Measurements from ENCODE around the gene PDE4D. TPM values are rescaled to one million over a fixed set of nuclear protein-coding genes. Genes with fewer than 3 reads are reported as not detected.

Gene PDE4D
- total and polyA plus RNA-seq, 2 of the 4 experiments (the other 2 are of a cell fraction), result 1.4 to 7.9 TPM

DNA sequence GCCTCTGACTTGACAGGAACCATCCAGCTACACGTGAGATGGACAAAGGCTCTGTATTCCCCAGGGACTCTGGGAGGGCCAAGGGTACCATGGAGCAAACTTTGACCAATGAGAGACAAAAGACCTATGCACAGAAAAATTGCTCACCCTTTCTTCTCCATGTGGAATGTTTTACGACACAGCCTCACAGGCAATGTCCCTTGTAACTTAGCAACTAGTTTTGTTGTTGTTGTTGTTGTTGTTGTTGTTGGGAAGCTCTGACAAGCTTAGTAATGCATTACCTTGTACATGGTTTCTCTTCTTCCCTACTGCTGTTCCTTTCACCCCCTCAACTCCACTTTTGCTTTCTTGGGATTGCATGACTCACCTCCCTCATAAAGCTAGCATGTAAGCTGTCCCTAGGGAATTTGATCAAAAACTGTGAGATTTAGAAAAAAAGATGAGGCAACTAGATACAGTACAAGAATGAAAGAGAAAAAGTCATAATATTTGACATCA, 759.7 kb downstream of the PDE4D start:
- peak overlapping the region; percentile 26 for H2AK9ac ChIP-seq (replicated peaks; ENCODE audit: low read depth, low read length, poor library complexity)
- peak overlapping the region; percentile 28; the same call in 1 of the 2 replicates for H3K4ac ChIP-seq (ENCODE audit: low read depth, low read length)
- peak; percentile 91 for DNase-seq
- H3K4me3 ChIP-seq (ENCODE audit: insufficient read depth, low read depth, low read length), result no peak overlapping the region
- peak overlapping the region; percentile 83; the same call in 1 of the 2 replicates for H4K91ac ChIP-seq (ENCODE audit: insufficient read depth, low read depth, low read length)
- CTCF ChIA-PET, result interaction anchor here (1.2 kb wide), 1 partner anchor 17 kb away, joined by 3 read pairs; no protein-coding TSS in a partner anchor
- peak overlapping the region; percentile 78 for H4K5ac ChIP-seq (ENCODE audit: low read depth, low read length)
- no peaks in the 10 kb centered on the region for H3K79me1 ChIP-seq (ENCODE audit: low read depth in 1 of 2, low read length in 2 of 2)
- POLR2A ChIA-PET (ENCODE audit: unreplicated experiment), result no interaction called here
- no TSS peak for BruUV-seq (replicated peaks)
- peak; percentile 77 for ATAC-seq (ENCODE audit: low read depth)
- peak overlapping the region; percentile 81; the same call in 1 of the 2 replicates for H3K14ac ChIP-seq (replicated peaks; ENCODE audit: low read depth, low read length)
- H2AK5ac ChIP-seq (ENCODE audit: low read depth, low read length), result peak overlapping the region; percentile 59
- peak overlapping the region; percentile 68 to 85; a peak in 3 of 4 replicates for H4K8ac ChIP-seq (ENCODE audit: low read depth in 2 of 2, low read length in 2 of 2)
- peak overlapping the region; percentile 91 for H3K18ac ChIP-seq (ENCODE audit: low read depth, low read length)
- no peak overlapping the region for H3K56ac ChIP-seq (ENCODE audit: extremely low read depth, insufficient read depth, low read length)
- H4K20me1 ChIP-seq (ENCODE audit: insufficient read depth, low read length), result no peaks in the 10 kb centered on the region
- peaks cover 5% of the 10 kb centered on the region for H3K9me1 ChIP-seq (ENCODE audit: insufficient read depth, low read length)
- dilution Hi-C loops (cut with HindIII; ENCODE audit: low sequenced_read_pairs, unreplicated experiment) (no loop called here), intact Hi-C loops (cut with micrococcal nuclease) (no loop called here), in situ Hi-C loops (cut with MboI; ENCODE audit: low sequenced_read_pairs) (no loop called here)
- no peaks in the 10 kb centered on the region for H3K27me3 ChIP-seq (ENCODE audit: control insufficient read depth, insufficient read depth, low read length)
- TF ChIP-seq RFX5 (IDR thresholded peaks at IDR 0.05; ENCODE audit: low read depth, low read length) (no peak), CEBPB (IDR thresholded peaks at IDR 0.05; ENCODE audit: low read depth, low read length) (peak; percentile 40), NFE2L2 (IDR thresholded peaks at IDR 0.05; ENCODE audit: low read depth, low read length) (no peak), MAFK (IDR thresholded peaks at IDR 0.05; ENCODE audit: low read depth, low read length) (no peak), FOS (IDR thresholded peaks at IDR 0.05; ENCODE audit: low read depth, low read length) (peak; percentile 69; the same call in 1 of the 2 replicates), RCOR1 (IDR thresholded peaks at IDR 0.05; ENCODE audit: insufficient replicate concordance, low read length) (no peak), MAZ (IDR thresholded peaks at IDR 0.05; ENCODE audit: borderline replicate concordance, low read depth, low read length) (peak; percentile 77; the same call in 1 of the 2 replicates), MXI1 (IDR thresholded peaks at IDR 0.05; ENCODE audit: borderline replicate concordance, low read depth, low read length) (no peak)
- TF ChIP-seq, protein P1, sequence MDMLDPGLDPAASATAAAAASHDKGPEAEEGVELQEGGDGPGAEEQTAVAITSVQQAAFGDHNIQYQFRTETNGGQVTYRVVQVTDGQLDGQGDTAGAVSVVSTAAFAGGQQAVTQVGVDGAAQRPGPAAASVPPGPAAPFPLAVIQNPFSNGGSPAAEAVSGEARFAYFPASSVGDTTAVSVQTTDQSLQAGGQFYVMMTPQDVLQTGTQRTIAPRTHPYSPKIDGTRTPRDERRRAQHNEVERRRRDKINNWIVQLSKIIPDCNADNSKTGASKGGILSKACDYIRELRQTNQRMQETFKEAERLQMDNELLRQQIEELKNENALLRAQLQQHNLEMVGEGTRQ (IDR thresholded peaks at IDR 0.05; ENCODE audit: low read depth, low read length), result no peak
- H3K27ac ChIP-seq (ENCODE audit: insufficient read depth, low read length), result peak overlapping the region; percentile 18; the same call in 1 of the 2 replicates
- peak overlapping the region; percentile 38; the same call in 1 of the 2 replicates for H3K4me2 ChIP-seq (ENCODE audit: low read depth, low read length)
- H3K4me1 ChIP-seq (ENCODE audit: control insufficient read depth, insufficient read depth, low read length), result peaks cover 7% of the 10 kb centered on the region
- peak overlapping the region; percentile 65; the same call in 1 of the 2 replicates for H2BK120ac ChIP-seq (ENCODE audit: low read depth, low read length)
- H2BK5ac ChIP-seq (ENCODE audit: low read depth, low read length, poor library complexity, severe bottlenecking), result peak overlapping the region; percentile 85
- 0 out of 2 replicates have a peak overlapping the region, but pooled peaks have one; percentile 64 for H3K23ac ChIP-seq (ENCODE audit: low read depth, low read length)
- H3K36me3 ChIP-seq (ENCODE audit: control insufficient read depth, insufficient read depth, low read length), result no peaks in the 10 kb centered on the region
- 100% methylated on average over 1 of the region's 2 CpGs; no CpG with 5 or more reads in 1 of the 2 experiments for WGBS, 2 experiments (ENCODE audit: extremely low coverage in 2 of 2, insufficient read length in 1 of 2)
- H3K9ac ChIP-seq (ENCODE audit: low read depth, low read length), result no peak overlapping the region
- H2BK15ac ChIP-seq (ENCODE audit: low read depth, low read length), result peak overlapping the region; percentile 99; the same call in 2 of the 3 replicates
- peak overlapping the region; percentile 62 for H2AFZ ChIP-seq (replicated peaks; ENCODE audit: low read length, poor library complexity)
- H3K9me3 ChIP-seq (ENCODE audit: control insufficient read depth, insufficient read depth, low read length), result no peaks in the 10 kb centered on the region
- peak overlapping the region; percentile 89 for H2BK20ac ChIP-seq (ENCODE audit: low read depth, low read length)

All from IMR-90 (cell line).